GM19452 (cell line): ENCODE measurements around the gene FKBP15.
"Not testable (repeated sequence)": the region's sequence is repeated elsewhere in the genome, so short reads cannot be mapped to it uniquely, and the experiment has no call there.

Experiments
- ATAC-seq: cut with Tn5 transposase; IDR thresholded peaks from one replicate; pipeline ENCODE4 v1.9.1; 2021; ENCODE audit not compliant: unreplicated experiment

FKBP15 gene, protein sequence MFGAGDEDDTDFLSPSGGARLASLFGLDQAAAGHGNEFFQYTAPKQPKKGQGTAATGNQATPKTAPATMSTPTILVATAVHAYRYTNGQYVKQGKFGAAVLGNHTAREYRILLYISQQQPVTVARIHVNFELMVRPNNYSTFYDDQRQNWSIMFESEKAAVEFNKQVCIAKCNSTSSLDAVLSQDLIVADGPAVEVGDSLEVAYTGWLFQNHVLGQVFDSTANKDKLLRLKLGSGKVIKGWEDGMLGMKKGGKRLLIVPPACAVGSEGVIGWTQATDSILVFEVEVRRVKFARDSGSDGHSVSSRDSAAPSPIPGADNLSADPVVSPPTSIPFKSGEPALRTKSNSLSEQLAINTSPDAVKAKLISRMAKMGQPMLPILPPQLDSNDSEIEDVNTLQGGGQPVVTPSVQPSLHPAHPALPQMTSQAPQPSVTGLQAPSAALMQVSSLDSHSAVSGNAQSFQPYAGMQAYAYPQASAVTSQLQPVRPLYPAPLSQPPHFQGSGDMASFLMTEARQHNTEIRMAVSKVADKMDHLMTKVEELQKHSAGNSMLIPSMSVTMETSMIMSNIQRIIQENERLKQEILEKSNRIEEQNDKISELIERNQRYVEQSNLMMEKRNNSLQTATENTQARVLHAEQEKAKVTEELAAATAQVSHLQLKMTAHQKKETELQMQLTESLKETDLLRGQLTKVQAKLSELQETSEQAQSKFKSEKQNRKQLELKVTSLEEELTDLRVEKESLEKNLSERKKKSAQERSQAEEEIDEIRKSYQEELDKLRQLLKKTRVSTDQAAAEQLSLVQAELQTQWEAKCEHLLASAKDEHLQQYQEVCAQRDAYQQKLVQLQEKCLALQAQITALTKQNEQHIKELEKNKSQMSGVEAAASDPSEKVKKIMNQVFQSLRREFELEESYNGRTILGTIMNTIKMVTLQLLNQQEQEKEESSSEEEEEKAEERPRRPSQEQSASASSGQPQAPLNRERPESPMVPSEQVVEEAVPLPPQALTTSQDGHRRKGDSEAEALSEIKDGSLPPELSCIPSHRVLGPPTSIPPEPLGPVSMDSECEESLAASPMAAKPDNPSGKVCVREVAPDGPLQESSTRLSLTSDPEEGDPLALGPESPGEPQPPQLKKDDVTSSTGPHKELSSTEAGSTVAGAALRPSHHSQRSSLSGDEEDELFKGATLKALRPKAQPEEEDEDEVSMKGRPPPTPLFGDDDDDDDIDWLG

DNA sequence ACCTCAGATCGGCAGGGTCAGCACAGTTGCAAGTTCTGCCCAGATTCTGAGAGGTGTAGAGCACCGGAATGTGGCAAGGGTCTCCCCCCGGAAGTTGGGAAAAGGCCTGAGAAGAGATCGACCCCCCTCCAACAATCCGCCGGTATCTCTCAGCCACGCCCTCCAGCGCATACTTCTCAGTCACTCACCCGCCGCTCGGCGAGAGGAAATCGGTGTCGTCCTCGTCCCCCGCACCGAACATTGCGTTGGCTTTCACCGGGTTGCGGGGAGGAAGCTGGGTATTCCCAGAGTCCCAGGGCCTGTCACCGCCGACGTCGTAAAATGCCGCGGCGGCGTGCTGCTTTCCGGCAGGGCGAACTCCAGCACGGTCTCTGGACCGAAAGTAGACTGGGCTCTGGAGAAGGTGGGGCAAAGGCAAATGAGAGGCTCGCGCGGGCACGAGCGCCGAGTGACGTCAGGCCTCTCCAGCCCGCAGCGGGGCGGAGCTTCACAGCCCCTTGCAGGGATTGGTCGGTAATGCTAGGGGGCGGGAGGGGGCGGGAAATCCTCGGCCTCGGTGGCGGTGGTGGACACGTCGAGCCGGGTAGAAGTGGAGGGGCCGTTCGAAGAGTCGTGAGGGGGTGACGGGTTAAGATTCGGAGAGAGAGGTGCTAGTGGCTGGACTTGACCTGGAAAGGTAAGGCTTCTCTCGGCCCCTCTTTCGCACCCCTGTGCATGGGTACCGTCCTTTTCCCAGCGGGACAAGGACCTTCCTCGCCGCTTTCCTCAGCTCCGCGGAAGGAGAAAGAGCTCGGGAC, at the start of gene FKBP15, which contains the start of gene SLC31A1:
Gene FKBP15 (minus strand): TSS at position 275 of the 797 bp plus-strand sequence. CDS start 34 bp downstream, at position 241.
Gene SLC31A1 (plus strand): TSS at position 542 of the 797 bp plus-strand sequence. CDS start 34,605 bp downstream, outside the sequence.
- peak; percentile 83 for ATAC-seq

DNA sequence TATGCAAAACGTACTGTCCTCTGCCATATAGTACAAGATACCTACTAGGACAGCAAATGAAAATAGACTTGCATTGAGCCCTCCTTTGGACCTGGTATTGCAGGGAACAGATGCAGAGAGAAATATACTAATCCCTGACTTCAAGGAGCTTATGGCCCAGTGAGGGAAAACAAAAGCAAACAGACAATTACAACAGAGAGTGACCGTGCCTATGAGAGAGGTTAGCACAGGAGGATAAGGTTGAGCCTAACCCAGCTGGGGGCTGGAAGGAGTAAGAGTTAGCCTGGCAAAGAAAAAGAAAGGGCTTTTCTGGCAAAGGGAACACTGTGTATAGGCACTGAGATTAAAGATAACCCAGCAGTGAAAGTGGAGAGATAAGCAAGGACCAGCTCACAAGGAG, 48.8 kb upstream of the FKBP15 start:
- no peak for ATAC-seq

DNA sequence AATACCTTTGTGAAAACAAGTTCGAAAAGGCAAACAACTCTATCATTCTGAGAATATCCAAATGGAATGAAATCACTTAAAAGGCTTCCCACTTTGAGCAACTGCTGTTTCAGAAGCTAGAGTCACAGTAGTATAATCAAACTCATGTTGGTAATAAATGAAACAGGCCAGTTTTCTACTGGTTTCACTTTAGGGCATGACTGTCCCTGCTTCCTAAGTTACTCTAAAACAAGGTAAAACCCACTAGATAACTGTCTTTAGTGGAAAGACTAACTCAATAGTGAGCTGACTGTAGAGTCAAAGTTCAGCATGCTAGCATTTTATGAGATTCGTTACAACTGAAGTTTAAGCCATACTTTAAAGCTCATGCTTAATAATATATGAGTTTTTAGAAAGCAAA, 48.3 kb upstream of the FKBP15 start:
- ATAC-seq = no peak

DNA sequence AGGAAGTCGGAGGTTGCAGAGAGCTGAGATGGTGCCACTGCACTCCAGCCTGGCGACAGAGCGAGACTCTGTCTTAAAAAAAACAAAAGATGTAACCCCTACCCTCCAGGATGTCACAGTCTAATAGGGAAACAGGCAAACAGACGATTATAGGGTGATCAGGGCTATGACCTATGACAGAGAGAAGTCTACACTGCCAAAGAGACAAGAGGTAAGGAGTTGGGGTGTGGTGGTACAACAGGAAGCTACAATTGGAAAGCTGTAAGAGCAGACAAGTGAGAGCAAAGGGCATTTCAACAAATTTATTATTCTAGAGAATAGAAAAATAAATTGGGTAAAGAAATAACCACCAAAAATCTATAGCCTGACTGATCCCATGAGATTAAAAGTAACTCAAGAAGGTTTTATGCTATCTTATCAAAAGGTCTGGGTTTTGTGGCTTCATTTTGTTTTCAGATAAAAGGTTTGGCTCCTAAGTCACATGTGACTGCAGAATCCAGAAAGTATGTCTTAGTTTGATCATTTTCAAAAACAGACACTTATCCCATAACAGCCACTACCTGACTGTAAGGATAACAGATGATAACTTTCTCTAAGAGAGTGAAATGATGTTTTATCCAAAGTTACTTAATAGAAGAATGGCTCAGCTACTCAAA, 47.0 kb upstream of the FKBP15 start:
- ATAC-seq = no peak

DNA sequence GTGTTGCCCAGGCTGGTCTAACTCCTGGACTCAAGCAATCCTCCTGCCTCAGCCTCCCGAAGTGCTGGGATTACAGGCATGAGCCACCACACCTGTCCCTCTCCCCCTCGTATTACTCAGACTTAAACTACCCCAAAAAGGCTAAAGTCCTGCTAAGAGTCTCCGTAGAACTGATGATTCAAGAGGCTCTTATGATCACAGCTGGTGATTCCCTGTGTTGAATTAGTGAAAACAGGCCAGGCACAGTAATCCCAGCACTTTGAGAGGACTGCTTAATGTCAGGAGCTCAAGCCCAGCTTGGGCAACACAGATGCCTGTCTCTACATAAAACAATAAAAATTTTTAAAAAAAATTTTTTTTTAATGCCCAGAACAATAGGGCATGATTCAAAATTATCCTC, 45.1 kb upstream of the FKBP15 start:
- no peak for ATAC-seq

DNA sequence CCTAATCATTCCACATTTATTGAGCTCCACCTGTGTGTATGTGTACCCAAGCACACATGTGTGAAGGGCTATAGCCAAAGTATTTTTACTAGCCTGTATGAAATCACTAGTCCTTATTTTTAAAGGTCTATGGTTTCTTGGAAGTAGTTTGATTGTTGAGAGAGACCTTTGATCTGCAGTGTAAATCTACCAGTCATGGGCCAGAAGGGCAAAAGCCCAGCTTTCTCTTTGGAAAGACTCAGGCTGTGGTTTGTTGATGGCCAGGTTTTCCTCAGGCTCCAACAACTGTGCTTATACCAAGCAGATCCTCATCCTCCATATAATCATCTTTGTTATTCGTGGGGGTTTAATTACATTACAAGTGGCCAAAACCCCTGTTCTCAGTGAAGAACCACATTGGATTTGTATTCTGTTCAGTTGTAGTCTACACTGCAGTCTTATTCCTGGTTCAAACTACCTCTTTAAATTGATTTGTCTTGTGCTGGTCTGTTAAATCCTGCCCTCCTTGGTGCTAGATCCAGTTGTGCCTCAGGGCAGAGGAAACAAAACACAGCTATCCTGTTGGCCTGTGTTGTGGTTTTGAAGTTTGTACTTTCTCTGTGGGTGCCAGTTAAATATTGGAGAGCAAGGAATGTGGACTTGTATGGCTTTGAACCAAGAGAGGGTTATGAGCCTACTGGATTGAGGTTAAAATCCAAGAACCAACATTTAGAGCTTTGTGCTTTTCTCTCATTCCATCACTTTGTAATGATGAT, 41.0 kb upstream of the FKBP15 start:
- ATAC-seq = no peak

DNA sequence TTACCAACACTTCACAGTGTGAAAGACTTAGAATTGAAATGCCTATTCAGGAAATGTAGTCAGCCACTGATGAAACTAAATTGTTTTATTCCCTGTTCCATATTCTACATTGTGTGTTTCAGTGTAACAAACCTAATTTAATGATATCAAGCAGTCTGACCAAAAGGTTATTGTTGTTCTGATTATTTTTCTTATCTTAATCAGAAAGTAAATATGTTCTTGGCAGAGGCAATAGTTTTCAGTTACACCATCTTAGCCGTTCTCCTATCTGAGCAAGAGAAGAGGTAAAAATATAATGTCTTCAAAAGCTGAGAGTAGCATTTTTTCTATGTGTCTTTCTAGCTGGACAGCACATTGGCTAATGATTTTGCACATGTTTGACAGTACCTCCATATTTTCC, 37.2 kb upstream of the FKBP15 start:
- no peak for ATAC-seq

DNA sequence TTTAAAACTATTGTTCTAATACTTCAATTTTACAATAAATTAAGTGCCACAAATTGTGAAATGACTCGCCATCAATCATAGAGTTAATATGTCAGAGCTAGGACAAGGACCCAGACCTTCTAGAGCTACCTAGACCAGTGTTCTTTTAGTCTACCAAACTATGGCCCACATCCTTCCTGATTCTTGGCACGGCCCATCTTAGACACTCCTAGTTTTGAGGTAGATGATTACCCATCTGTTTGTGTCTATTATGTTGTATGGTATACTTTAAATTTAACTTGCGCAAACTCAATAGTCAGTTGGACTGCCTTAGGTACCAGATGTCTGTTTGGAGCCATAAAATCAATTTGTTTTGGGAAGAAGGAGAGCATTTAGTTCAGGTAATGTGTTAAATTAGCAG, 36.8 kb upstream of the FKBP15 start:
- no peak for ATAC-seq

DNA sequence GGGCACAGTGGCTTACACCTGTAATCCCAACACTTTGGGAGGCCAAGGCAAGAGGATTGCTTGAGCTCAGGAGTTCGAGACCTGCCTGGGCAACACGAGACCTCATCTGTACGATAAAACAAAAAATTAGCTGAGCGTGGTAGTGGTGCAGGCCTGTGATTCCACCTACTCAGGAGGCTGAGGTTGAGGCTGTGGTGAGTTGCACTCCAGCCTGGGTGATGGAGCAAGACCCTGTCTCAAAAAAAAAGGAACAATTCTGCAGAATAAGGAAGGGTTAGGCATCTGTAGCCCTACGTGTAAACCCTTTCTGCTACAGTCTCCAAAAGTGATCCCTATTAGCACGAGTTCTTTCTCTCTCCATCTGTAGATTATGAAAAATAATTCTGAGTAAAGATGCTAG, 34.4 kb upstream of the FKBP15 start:
- ATAC-seq = no peak

DNA sequence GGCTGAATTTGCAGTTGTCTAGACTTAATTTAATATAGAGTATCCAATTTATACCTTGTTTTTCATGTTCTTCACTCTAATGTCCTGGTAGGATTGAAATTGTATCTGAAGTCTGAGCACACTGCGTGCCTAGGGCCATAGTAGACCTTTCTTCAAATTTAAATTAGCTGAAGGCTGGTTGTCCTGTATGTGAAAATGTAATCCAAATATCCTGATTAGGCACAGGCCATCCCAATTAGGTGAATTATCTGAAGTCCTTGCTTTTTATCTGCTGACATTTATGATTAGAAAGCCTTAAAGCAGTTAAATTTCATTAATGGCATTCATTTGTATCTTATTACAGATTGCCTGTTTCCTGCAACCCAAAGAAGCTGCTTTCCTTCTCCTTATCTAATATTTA, 33.9 kb upstream of the FKBP15 start:
- no peak for ATAC-seq

DNA sequence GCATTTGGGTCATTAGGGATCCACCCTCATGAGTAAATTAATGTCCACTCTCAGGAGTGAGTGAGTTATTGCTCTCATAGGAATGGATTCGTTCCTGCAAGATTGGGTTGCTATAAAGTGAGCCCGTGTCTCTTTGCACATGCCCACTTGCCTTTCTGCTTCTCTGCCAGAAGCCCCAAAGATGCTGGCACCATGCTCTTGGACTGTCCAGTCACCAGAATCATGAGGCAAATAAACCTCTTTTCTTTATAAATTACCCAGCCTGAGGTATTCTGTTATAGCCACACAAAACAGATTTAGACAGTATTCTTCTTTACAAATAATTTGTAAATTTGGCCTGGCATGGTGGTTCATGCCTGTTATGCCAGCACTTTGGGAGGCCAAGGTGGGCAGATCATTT, 29.7 kb upstream of the FKBP15 start:
- ATAC-seq = no peak

DNA sequence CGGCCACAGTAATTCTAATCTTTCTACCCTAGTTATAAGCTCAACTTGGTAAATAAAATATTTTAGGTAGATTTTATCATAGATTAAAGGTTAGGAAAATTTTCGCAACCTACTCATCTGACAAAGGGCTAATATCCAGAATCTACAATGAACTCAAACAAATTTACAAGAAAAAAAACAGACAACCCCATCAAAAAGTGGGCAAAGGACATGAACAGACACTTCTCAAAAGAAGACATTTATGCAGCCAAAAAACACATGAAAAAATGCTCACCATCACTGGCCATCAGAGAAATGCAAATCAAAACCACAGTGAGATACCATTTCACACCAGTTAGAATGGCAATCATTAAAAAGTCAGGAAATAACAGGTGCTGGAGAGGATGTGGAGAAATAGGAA, 28.6 kb upstream of the FKBP15 start:
- ATAC-seq = not testable (repeated sequence)

DNA sequence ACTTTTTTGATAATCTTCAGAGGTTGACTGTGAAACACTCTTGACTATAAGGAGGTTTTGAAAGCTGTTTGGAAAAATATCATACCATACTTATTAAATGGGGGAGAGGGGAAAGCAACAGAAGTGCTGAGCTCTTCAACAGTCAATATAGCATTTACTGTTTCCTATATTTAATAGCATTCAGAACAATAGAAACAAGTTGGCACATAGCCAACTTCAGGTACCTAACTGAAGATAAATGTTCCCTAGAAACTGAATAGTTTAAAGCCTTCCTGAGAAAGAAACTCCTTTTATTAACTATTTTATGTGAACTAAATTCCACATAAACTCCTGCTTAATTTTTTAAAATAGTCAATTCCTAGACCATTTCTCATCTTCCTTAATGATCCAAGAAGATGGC, 26.6 kb upstream of the FKBP15 start:
- no peak for ATAC-seq

DNA sequence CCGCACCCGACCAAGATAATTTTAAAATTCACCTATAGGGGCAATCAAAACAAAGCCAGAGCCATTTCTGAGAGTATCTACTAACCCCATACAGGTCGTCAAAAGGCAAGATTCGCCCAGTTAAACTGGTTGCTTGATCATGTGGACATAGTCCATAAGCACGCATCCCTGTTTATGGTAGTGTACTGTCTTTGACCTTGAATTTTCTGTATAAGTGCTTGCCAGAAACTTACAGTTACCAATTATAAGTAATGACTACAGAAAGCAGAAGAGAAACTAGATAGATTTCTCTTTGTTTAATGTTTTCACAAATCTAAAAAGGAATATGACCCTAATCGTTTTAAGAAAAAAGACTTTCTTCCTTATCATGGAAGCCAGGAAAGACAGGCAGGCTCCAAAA, 25.9 kb upstream of the FKBP15 start:
- ATAC-seq = no peak

DNA sequence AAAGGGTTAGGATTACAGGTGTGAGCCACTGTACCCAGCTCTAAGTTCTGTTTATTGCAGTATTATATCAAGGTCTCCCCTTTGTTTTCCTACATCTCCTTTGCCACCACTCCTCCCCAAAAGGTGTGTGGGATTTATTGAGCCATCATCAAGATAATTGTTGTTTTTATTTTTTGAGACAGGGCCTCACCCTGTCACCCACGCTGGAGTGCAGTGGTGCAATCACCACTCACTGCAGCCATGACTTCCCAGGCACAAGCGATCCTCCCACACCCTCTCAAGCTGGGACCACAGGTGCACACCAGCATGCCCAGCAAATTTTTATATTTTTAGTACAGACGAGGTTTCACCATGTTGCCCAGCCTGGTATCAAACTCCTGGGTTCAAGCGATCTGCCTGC, 24.8 kb upstream of the FKBP15 start:
- no peak for ATAC-seq

DNA sequence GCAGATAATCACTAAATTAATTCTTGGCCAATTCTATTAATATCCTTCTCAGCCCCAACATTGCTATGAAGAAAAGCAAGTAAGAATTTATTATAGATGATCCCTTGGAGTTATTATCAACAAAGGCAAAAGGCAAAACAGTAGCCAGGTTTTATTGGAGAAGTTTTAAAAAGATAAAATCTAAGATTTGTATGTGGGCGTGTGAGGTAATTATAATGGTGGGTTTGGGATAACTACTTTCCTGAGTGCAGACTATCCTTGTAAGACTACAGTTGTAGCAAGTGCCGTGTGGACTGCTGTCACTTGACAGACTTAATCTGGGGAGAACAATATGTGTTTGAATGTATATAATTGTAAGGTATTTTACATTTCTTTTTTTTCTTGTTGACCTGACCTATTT, 23.5 kb upstream of the FKBP15 start:
- no peak for ATAC-seq

DNA sequence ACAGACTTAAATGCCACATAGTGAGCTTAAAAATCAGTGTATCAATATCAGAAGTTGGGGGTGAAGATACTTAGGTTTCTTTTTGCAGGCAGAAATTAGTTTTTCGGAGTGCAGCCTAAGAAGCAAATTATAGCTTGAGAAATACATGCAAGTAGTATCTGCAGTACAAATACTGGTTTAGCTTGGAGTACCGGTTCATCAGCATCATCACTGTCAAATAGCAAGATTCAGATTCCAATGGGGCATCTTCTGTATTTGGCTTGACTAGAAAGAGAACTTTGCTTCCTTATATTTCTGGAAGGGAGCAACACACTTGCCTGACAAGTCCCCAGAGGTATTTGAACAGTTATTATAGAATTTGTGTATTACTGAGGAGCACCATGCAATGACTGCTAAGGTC, 20.1 kb upstream of the FKBP15 start:
- no peak for ATAC-seq

DNA sequence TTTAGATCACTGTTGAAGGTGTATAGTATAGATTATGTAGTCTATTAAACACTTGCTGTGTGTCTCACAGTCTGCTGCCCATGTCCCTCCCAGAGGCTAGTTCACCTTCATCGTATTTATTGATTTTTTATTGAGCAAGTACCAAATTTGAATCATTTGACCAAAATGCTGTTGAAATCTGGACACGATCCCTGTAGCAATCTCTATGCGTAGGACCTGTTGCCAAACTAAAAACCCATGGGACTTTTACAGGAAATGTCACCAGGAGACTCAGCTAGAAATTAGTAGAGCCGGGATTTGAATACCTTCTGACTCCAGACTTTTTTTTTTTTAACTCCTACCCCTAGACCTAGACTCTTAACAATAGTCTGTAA, 17.8 kb upstream of the FKBP15 start:
- no peak for ATAC-seq

DNA sequence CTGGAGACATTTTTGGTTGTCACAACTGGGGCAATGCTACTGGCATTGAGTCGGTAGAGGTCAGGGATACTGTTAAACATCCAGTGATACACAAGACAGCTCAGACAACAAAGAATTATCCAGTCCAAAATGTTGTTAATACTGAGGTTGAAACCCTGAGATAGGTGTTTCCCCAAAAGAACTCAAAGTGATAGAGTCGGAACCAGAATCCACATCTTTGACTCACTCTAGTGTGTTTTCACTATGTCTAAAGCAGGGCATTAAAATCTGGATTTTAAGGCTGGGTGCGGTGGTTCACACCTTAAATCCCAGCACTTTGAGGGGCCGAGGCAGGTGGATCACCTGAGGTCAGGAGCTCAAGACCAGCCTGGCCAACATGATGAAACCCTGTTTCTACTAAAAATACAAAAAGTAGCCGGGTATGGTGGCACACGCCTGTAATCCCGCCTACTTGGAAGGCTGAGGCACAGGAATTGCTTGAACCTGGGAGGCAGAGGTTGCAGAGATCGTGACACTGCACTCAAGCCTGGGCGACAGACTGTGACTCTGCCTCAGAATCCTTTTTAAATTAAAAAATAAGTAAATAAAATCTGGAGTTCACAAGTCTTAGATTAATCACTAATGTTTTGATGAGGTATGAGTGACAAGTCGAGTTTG, 17.3 kb upstream of the FKBP15 start:
- no peak for ATAC-seq
